ENCODE data around the gene RERE.

GRCh38 chr1:8358897-8359616 lies 458.4 kb downstream of the RERE start:
- TF ChIP-seq CTCF (IDR thresholded peaks at IDR 0.05; ENCODE audit: insufficient read depth, low read depth, low read length) (no peak), EZH2 (IDR thresholded peaks at IDR 0.05; ENCODE audit: insufficient read depth, low read length) (no peak)
